Measurements from ENCODE around the gene BAMBI. TPM values are rescaled to one million over a fixed set of nuclear protein-coding genes. Genes with fewer than 3 reads are reported as not detected.

BAMBI gene
- total RNA-seq (2022; extraction: Qiagen RNA extraction; ENCODE audit: low read depth), result 13.6 to 20.5 TPM (median 18.8 TPM) in 5 replicates

GRCh38 chr10:28676968-28677887 is at the start of gene BAMBI:
Gene BAMBI (plus strand): TSS chr10:28677521. CDS start chr10:28677898, 377 bp downstream.

Other genes starting within 250 kb of the BAMBI start
- gene WAC, start 144.4 kb upstream of the BAMBI start, total RNA-seq (2022; extraction: Qiagen RNA extraction; ENCODE audit: low read depth), result 60.1 to 79.4 TPM (median 71.8 TPM) in 5 replicates

Data from A549 treated with CpdA at 1 μM for 4 hours (cell line).